Gastroesophageal sphincter (tissue), 4 donors: ENCODE data around the gene DDX31. TPM values are rescaled to one million over a fixed set of nuclear protein-coding genes. Genes with fewer than 3 reads are reported as not detected.

Experiments
- ATAC-seq: fragments of 150-250 bp; one replicate; pipeline ENCODE4 v1.9.1; 2016; ENCODE audit warnings: mild to moderate bottlenecking, moderate library complexity
- H3K27ac ChIP-seq, 4 donors: fragments of 200-600 bp; sonication (generic) in 3 of 4; 1 replicate in 3 of 4; 2 replicates in 1 of 4; pipeline ENCODE4 v1.5.1; 2016 to 2019
- H3K27me3 ChIP-seq: fragments of 200-600 bp; sonication (generic); one replicate; pipeline ENCODE4 v1.5.1; 2019
- H3K36me3 ChIP-seq, 2 donors: fragments of 200-600 bp; sonication (generic); one replicate each; pipeline ENCODE4 v1.5.1; 2019; ENCODE audit warnings: control low read depth in 1 of 2
- H3K4me1 ChIP-seq, 3 donors: fragments of 200-600 bp; sonication (generic); 1 replicate in 2 of 3; 2 replicates in 1 of 3; pipeline ENCODE4 v1.5.1; 2016 to 2019; ENCODE audit warnings: control low read depth in 2 of 3
- H3K4me3 ChIP-seq, 2 donors: fragments of 200-600 bp; sonication (generic); one replicate each; pipeline ENCODE4 v1.5.1; 2019; ENCODE audit warnings: mild to moderate bottlenecking in 1 of 2, moderate library complexity in 1 of 2
- H3K9me3 ChIP-seq, 3 donors: fragments of 200-600 bp; sonication (generic); one replicate each; pipeline ENCODE4 v1.5.1; 2017 to 2019; ENCODE audit warnings: control low read depth in 2 of 3
- CTCF ChIP-seq, 4 experiments: fragments of 200-600 bp in 2 of 4; fragments of 450-650 bp in 2 of 4; sonication (generic) in 1 of 4; IDR thresholded peaks; one replicate each; pipeline ENCODE4 v1.5.1; 2017 to 2019; ENCODE audit warnings: antibody characterized with exemption in 4 of 4, mild to moderate bottlenecking in 2 of 4, moderate library complexity in 2 of 4
- EP300 ChIP-seq: sonication (generic); formaldehyde crosslinking; IDR thresholded peaks from one replicate; pipeline ENCODE4 v1.6.1; 2017; ENCODE audit warnings: antibody characterized with exemption, mild to moderate bottlenecking
- POLR2A ChIP-seq, 2 donors: fragments of 450-650 bp; IDR thresholded peaks; one replicate each; pipeline ENCODE4 v1.6.1; 2017; ENCODE audit warnings: antibody characterized with exemption in 2 of 2, mild to moderate bottlenecking in 2 of 2, moderate library complexity in 1 of 2
- POLR2AphosphoS5 ChIP-seq: sonication (generic); formaldehyde crosslinking; IDR thresholded peaks from one replicate; pipeline ENCODE4 v1.6.1; 2017; ENCODE audit warnings: antibody characterized with exemption
- WGBS, 2 donors: methylation state at CpG; one replicate each; pipeline ENCODE4 v1.1.5; 2018; ENCODE audit warnings: low coverage in 1 of 2; 5-methylcytosine and 5-hydroxymethylcytosine counted together
- total RNA-seq, 4 donors: library from RNA; depleted of rRNA; stranded (reverse); fragments of >200 nt; gene quantifications; one replicate each; pipeline ENCODE4 v1.1.0, GENCODE V29; 2016

DDX31 gene
- total RNA-seq, 4 donors from 2014 or later: 8.3 to 10.3 (median 9.3) TPM

GRCh38 chr9:132551556-132551955, 118.2 kb downstream of the DDX31 start:
- H3K4me3 ChIP-seq: no peak overlapping the region
- WGBS, 2 donors: 84 to 100% methylated on average over 1 to 10 of the region's 13 CpGs
- no peak for ATAC-seq
- TF ChIP-seq EP300 (no peak), POLR2AphosphoS5 (no peak), CTCF (IDR thresholded peaks at IDR 0.05) (no peak), POLR2A (IDR thresholded peaks at IDR 0.05) (no peak)
- no peaks in the 10 kb centered on the region for H3K36me3 ChIP-seq
- H3K4me1 ChIP-seq: peaks cover 0 to 2% (median 0%) of the 10 kb centered on the region in 3 donors
- no peaks in the 10 kb centered on the region for H3K9me3 ChIP-seq
- H3K27me3 ChIP-seq: peaks cover 74% of the 10 kb centered on the region
- H3K27ac ChIP-seq: no peak overlapping the region

- no peak for ATAC-seq
- WGBS, 2 donors: 54 to 58% methylated on average over 12 to 16 of the region's 17 CpGs
- TF ChIP-seq POLR2A (IDR thresholded peaks at IDR 0.05) (no peak), CTCF (IDR thresholded peaks at IDR 0.05) (no peak), EP300 (no peak), POLR2AphosphoS5 (no peak)
- no peaks in the 10 kb centered on the region for H3K9me3 ChIP-seq
- peaks cover 0 to 10% (median 0%) of the 10 kb centered on the region in 3 donors for H3K4me1 ChIP-seq
- H3K27me3 ChIP-seq: peaks cover 75% of the 10 kb centered on the region
- H3K27ac ChIP-seq: no peak overlapping the region
- no peaks in the 10 kb centered on the region for H3K36me3 ChIP-seq
- no peak overlapping the region for H3K4me3 ChIP-seq
Measured at GRCh38 chr9:132548751-132549640, 120.8 kb downstream of the DDX31 start.

GRCh38 chr9:132547976-132548730, 121.6 kb downstream of the DDX31 start:
- no peaks in the 10 kb centered on the region for H3K36me3 ChIP-seq
- peaks cover 75% of the 10 kb centered on the region for H3K27me3 ChIP-seq
- 55 to 65% methylated on average over 6 to 10 of the region's 21 CpGs for WGBS, 2 donors
- no peaks in the 10 kb centered on the region for H3K9me3 ChIP-seq
- TF ChIP-seq CTCF (IDR thresholded peaks at IDR 0.05) (no peak), EP300 (no peak), POLR2A (IDR thresholded peaks at IDR 0.05) (no peak), POLR2AphosphoS5 (no peak)
- no peak for ATAC-seq
- H3K4me1 ChIP-seq: peaks cover 0 to 10% (median 0%) of the 10 kb centered on the region in 3 donors
- H3K4me3 ChIP-seq: no peak overlapping the region
- no peak overlapping the region for H3K27ac ChIP-seq

- no peak for ATAC-seq
- Histone ChIP-seq H3K27ac (no peak overlapping the region), H3K9me3 (no peaks in the 10 kb centered on the region), H3K27me3 (peaks cover 81% of the 10 kb centered on the region), H3K4me1 (peaks cover 0 to 10% (median 0%) of the 10 kb centered on the region in 3 donors), H3K4me3 (no peak overlapping the region), H3K36me3 (no peaks in the 10 kb centered on the region)
- TF ChIP-seq POLR2A (IDR thresholded peaks at IDR 0.05) (no peak), EP300 (no peak), POLR2AphosphoS5 (no peak), CTCF (IDR thresholded peaks at IDR 0.05) (no peak)
- WGBS, 2 donors: 87% methylated on average over 4 of the region's 13 CpGs; no CpG with 5 or more reads in 1 of the 2 donors
Measured at GRCh38 chr9:132547436-132547835, 122.3 kb downstream of the DDX31 start.
